Stimulated activated CD8-positive, alpha-beta memory T cell treated with anti-CD3 and anti-CD28 coated beads, Interleukin-4, amount 100 ng/mL, for 4 hours (primary cell): ENCODE results near the gene FBXL7.

Experiments used
- DNase-seq, 2 donors: peaks; one replicate each; pipeline ENCODE4 v3.0.0-alpha.2; 2020; ENCODE audit warnings: low read depth in 2 of 2, low spot score in 1 of 2

Gene FBXL7

DNA sequence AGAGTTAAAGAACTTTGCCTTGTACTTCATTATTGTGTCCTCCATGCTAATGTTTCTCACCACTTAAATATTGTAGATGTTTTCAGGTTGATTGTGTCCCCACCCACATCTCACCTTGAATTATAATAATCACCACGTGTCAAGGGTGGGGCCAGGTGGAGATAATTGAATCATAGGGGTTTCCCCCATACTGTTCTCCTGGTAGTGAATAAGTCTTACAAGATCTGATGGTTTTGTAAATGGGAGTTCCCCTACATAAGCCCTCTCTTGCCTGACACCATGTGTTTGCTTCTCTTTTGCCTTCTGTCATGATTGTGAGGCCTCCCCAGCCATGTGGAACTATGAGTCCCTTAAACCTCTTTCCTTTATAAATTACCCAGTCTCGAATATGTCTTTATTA is 248.3 kb downstream of the FBXL7 start:
- DNase-seq, result no peak

DNA sequence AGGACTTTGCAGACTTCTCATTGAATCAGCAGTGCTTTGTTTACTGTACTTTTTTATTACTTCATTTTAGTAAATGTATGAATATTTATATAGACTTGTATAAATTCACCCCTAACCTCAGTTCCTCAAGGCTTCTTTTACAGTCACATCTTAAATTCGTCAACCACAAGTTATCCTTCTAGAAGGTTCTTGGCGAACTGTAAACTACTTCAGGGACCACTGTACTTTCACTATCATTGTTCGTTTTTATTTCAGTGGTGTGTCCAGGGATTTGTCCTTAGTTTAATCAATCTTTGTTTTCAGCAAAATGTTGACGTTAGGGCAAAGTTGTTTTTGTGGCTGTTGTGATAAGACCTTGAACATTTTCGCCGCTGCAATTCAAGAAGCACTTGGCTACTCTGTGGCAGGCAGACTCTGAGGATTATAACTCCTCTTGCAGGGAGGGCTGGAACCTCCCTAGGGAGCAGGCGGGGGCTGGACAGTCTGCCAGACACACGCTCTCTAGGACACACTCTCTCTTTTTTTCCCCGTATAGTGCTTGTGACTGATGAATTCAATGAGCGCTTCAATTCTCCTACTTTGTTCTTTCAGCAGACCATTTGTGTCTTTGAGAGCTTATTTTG is 252.8 kb downstream of the FBXL7 start:
- DNase-seq, result no peak

DNA sequence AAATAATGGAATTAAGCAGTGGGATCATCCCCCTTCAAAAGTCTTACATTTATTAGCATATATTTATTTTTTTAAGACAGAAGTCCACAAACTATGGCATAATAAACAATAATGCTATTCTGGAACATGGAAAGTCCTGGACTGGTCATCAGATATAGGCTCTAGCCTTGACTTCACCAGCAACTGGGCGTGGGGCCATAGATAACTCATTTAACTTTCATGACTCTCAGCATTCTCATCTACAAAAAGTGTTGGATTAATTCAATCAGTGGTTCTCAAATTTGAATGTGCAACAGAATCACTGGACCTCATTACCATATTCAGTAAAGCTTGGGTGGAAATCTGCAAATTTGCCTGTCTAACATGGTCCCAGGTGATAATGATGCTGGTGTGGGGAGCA is 253.8 kb downstream of the FBXL7 start:
- DNase-seq, result no peak

DNA sequence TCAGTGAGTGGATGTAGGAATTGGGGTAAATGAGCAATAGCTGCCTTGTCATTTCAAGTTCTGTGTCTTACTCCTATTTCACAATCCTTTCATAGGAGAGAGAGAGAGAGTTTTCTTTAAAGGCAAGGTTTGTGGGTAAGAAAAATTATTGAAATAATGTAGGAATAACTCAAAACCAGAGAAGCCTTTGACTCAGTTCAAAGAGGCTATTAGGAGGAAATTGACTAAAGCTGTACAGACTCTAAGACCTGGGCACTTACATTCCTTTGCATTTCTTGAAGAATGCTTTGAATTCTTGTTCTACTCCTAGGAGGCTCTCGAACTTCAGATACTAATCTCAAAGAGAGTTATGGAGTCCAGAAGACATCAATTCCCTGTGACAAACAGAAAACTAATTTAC is 257.1 kb downstream of the FBXL7 start:
- DNase-seq, result no peak

DNA sequence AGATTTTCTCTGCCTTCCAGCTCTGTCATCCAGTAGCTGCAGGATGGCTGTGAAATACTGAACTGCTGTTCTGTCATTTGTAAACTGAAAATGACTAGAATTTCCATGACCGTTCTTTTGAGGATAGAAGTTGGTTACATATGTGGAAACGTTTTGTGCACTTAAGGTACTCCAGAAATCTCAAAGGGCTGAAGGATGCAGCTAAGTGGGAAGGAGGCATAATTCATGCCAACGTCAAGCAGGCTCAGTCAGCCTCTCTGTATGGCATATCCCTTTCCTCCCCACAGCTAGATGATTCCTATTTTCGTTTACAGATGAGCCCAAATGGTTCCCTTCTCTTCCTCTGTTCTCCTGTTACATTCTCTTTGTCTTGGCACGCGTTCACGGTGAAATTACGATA is 257.6 kb downstream of the FBXL7 start:
- DNase-seq, result no peak

DNA sequence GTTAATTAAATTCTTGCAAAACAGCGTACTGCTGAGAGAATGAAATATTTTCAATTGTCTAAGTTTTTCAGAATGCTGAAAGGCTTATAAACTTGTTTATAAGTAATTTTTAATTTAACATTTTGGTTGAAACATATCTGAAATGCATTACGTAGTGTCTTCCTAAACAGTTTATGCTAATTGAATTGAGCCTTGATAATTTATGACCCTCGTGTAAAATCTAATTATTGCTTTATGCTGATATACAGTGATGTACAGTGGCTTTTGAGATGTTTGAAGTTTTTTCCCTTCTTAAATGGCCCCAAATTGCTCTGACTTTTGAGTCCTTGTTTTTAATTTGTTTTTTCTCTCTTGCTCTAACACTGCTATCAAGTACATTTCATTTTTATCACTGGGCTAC is 262.7 kb downstream of the FBXL7 start:
- DNase-seq, result no peak

DNA sequence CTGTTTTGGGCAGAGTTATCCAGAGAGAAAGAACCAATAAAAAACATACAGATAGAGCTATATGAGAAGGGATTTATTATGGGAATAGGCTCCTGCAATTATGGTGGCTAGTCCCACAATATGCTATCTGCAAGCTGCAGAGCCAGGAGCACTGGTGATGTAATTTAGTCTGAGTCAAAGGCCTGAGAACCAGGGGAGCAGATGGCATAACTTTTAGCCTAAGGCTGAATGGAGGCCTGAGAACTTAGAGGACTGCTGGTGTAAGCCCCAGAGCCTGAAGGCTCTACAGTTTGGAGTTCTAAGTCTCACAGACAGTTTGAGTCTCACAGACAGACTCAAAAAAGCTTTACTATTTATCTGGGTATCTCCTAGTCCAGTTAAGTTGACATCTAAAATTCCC is 263.8 kb downstream of the FBXL7 start:
- no peak for DNase-seq

DNA sequence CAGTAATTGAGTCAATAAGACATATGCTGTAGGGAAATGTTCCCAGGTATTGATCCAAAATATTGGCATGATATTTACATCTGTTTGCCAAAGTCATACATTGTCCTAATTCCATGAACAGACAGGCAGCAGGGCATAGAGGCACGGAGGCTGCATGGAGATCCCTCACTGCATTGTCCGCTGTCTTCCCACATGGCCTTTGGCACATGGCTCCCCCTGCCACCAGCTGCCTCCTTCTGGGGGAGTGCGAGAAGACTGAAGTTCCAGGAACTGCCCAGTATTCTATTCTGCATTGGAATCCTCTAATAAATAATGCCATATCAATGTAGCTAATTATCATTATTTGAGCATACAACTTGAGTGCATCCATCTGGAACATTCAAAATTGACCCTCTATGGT is 269.0 kb downstream of the FBXL7 start:
- no peak for DNase-seq

DNA sequence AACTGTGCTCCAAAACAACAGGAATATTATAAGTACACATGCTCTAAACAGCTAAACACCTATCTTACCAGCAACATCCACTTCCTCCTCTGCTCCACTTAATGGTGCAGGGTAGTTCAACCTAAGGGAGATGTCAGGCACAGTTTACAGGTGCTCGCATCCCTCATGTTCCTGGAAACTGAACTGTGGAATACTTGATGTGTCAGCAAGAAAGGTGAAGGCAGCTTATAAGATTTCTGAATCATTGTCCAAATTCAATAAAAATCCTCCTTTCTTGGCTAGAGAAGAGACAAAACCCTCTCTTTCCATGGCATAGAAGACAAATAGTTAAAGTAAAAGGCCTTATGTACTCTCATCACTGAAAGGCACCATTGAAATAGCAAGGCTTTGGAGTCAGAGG is 272.2 kb downstream of the FBXL7 start:
- no peak for DNase-seq

DNA sequence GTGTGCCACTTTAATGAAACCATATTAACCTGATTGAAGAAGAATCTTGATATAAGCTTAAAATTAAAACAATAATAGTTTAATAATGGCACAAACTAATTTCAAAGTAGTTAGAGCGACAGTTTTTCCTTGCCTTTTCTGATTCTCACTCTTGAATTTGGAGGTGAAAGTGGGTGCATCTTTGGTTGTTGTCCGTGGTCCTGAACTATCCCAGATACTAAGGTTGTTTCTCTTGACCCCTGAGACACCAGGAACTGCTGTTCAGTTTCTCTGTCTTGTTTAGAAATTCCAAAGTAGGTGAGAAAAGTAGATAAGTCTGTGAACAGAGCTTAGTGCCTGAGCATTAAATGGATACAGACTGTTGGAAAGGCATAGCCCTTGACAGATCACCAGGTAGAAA is 274.7 kb downstream of the FBXL7 start:
- no peak for DNase-seq

DNA sequence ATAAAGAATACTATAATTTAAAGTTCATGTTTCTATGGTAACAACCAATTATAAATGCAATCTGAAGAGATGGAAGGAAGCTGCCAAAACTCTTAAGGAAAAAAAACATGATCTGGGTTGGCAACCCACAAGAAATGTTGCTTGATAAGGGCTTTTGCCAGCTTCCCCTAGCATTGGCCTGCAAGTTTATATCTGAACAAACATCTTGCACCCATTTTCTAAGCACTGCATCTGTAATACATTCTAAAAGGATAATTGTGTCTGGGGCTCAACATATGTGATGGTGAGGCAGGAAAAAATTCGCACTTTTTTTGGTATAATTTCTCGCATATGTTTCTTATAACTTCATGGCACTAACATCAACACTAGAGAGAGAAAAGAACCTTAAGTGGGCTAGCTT is 276.4 kb downstream of the FBXL7 start:
- no peak for DNase-seq

DNA sequence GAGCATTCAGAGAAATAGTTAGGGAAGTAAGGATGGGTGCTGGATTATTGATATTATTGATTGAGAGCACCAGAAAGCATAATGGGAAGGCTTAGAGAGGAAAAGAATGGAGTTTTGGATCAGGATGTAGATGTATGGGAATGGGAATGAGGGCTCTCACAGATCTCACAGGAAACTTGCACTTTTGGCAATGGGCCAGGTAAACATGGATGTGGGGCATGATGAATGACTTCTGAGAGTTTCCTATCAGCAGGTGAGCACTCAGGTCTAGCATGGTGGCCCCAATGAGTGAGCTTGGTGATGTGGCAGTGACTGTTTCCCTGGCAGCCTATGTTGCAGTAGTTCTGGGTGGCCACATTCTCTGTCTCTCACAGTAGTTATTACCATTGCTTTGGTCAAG is 283.8 kb downstream of the FBXL7 start:
- DNase-seq, result no peak

DNA sequence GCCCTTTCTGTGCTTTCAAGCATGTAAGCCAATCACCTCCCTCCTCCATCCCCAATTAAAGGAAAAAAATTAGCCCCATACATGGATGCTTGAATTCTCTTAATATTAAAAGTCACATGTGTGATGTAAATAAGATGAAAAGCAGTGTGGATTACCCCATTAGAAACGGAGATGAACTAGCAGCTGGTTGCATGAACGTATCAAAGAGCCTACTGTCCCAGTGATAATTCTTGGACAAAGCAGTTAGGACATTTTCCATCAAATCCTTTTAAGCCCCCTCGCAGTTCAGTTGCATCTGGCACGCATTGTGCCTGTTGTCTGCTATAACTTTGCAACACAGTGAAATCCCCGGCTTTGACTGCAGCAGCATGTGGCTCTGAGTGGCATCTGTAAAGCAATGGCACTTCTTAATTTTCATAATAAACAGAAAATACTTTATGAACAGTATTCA is 285.6 kb downstream of the FBXL7 start:
- no peak for DNase-seq

DNA sequence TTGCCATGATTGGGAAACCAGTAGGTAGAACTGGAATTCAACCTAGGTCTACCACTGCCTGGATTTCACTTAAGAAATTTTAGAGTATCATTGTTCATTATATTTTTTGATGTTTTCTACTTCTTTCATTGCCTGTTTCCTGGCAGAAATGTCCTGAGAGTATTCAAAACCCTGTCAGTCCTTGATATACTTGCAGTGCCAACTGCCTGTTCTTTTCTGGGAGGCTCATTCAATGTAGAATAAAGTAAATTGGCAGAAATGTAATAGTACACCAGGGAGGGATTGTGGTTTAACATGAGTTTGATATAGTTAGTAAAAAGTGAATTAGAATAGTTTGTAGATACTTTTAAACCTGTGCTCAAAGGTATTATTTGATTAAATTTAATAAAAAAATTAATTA is 286.3 kb downstream of the FBXL7 start:
- DNase-seq, result no peak

DNA sequence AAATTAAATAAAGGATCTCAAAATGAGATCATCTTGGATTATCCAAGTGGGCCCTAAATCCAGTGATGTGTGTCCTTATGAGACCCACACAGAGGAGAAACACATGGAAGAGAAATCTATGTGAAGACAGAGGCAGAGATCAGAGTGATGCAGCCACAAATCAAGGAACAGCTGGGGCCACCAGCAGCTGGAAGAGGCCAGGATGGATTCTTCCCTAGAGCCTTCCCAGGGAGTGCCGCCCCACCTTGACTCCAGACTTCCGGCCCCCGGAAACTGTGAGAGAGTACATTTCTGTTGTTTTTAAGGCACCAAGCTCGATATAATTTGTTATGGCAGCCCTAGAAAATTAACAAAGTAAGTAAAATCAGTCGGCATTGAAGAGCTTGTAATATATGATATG is 286.9 kb downstream of the FBXL7 start:
- no peak for DNase-seq

DNA sequence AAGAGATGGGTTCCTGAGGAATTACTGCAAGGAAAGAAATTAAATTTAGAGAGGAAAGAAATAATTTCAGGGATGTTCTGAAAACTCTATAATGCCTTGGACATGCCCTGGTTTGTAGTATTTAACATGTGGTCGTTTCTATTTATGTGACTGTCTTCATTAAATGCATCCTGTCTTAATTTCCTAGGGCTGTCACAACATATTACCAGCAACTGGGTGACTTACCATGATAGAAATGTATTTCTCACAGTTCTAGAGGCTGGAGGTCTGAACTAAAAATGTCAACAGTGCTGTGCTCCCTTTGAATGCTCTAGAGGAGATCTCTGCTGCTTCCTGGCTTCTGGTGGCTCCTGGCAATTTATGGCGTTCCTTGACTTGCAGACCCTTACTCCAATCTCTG is 287.7 kb downstream of the FBXL7 start:
- no peak for DNase-seq

DNA sequence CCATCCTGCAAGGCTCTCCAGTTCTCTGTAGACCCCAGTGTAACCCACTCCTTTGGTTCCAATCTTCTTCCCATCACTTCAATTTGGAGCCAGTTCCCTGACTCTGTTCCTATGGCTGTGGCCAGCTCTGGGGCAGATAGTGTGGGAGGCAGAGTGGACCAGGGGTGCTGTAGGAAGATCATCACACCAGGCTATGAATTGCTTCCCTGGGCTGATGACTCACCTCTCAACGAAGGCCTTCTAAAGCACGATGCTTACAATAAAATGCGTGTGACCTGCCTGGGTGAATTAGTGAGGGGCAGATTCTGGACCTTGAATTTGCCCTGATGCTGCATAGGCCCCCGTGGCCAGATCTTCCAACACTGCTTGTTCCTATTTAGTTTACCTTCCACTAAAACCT is 289.7 kb downstream of the FBXL7 start:
- no peak for DNase-seq

DNA sequence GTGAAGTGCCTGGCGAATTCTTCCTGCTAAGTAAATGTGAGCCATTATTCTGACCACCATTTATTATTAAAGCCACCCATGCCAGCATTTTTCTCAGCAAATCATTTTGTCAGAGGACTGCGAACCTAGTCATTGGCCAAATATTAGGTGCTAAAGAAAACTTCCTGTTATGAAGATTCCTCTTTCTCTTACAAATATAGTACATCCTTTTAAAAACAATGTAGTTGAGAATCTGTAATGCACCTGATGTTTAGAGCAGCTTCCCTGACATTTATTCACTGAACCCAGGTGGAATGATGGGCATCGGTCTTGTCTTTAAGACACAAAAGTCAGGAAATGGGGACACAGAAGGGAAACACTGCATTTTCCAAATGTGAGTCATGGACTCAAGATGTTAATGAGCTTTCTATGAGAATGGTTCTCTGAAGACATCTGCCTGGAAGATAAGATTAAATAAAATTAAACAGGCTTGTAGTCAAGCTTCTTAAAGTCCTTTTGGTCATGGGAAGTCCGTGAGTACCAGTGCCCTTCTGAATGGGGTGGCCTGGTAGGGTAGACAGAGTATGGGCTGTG is 290.6 kb downstream of the FBXL7 start:
- DNase-seq, result no peak

DNA sequence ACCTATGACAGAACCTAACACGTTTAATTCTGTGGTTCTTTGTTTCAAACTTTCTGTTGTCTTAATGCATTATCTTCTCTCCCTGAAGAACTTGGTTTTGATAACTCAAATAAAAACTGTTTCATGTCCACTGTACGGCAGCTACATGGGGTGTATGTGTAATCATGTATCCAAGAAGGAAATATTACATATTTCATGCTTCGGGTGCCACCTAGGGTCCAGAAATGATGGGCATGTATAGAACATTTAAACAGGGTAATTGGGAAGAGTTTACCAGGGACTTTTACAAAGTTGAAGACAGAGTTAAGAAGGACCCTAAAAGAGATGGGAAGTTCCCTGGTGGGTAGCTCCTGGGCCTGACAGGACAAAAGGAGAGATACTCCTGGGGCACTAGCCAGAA is 291.3 kb downstream of the FBXL7 start:
- no peak for DNase-seq

DNA sequence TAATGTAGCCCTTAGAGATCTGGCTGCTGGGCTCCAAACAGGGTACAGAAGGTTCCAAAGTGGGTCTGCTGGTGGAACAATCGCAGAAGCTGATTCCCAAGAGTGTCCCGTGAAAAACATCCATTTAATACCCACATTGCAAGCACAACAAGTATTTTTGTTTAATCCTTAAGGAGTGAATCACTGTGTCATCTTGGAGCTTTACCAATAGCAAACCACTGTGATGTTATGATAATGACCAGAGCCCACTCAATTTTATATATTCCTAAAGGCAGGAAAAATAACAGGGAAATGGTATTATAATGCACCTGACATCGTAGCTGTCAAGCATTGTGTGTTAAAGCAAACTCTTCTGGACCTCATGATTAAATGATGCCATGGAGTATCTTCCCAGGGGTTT is 291.9 kb downstream of the FBXL7 start:
- DNase-seq, result no peak

DNA sequence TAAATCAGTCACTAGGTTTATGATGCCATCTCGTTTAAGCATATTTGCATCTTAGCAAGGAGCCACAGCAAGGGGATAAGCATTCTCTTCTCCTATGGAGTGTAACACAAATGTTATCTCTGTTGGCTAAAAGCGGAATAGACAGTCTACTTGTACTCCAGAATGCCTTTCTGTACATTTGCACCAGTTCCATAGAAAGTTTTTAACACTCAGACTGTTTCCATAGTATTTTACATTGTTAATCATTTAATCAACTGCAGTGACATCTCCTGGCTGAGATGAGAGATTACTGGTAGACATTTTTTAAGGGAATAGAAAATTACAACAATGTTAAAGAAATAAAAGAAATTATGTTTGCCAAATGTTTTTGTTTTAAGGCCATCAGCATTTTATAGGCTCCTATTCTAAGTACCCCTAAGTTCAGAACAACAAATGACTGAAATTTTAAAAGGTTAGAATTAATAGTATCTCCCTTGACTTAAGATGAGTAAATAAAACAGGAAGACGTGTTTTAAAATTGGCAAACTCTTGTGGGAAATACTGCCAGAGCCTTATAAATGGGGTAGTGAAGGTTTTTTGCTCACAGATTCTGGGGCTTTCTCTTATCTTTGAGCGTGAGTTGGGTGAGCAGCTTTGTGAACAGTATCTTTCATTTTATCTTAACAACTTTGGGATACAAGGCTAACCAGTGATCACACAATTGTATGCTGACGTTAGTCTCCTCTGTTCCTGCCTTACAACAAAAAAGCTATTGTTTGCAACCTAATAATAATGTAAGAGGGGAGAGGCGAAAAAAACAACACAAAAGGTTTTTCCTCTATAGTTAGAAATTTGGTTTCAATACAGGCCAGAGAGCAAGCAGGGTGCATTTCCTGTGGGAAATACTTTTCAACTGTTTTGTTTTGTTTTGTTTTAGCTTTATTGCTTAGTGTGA is 294.3 kb downstream of the FBXL7 start:
- DNase-seq, result no peak

DNA sequence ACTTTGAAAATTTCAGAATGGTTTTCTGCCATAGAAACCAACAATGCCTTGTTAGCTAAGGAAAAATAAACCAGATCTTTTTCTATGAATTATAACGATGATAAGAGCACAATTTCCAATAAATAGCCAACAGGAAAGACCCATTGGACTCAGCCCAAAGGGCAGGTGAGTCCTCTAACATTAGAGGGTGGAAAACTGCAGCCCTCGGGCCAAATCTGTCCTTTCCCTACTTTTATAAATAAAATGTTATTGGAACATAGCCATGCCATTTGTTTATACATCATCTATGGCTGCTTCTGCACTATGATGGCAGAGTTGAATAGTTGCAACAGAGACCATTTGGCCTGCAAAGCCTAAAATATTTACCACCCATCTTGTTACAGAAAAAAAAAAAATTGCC is 296.1 kb downstream of the FBXL7 start:
- no peak for DNase-seq
